Hematopoietic multipotent progenitor cell treated with erythropoietin and hydrocortisone succinate and interleukin-3 and kit ligand, for 6 days (in vitro differentiated cells): ENCODE results near the gene BCL2L11.
A peak's percentile ranks its signal among the peaks of the same experiment; 100 is the strongest.

ENCODE experiments used
- DNase-seq: peaks from one replicate; pipeline ENCODE4 v3.0.0-alpha.2; 2015

BCL2L11 gene

DNA sequence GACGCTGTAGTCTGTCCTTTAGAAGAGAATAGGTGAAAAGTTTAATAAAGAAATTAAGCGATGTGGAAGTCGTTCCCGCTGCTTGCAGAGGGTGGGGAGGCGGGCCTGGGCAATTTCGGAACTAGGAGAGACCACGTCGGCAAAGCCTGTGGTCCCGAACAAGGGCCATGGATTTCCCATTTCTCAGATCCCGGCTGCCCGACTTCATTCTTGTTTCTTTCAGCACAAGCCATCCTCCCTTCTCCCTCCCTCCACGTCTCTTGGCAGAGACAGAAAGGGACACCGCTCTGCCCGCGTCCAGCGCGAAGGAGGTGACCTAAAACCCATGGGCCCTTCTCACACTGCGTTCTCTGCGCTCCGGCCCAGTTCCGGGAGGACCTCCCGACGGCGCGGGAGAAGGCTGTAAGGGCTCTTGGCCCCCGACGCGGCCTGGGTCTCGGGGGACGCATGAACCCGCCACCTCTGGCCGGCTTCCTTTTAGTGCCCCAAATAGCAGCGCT, 2.2 kb upstream of the BCL2L11 start:
- DNase-seq: peak; percentile 37

- DNase-seq: peak; percentile 52
Measured at GRCh38 chr2:111118981-111119821, 1.5 kb upstream of the BCL2L11 start.

- peak; percentile 49 for DNase-seq
Measured at GRCh38 chr2:111119822-111120252, 877 bp upstream of the BCL2L11 start.

- peak; percentile 60 for DNase-seq
Measured at GRCh38 chr2:111121028-111121827, 514 bp downstream of the BCL2L11 start.

DNA sequence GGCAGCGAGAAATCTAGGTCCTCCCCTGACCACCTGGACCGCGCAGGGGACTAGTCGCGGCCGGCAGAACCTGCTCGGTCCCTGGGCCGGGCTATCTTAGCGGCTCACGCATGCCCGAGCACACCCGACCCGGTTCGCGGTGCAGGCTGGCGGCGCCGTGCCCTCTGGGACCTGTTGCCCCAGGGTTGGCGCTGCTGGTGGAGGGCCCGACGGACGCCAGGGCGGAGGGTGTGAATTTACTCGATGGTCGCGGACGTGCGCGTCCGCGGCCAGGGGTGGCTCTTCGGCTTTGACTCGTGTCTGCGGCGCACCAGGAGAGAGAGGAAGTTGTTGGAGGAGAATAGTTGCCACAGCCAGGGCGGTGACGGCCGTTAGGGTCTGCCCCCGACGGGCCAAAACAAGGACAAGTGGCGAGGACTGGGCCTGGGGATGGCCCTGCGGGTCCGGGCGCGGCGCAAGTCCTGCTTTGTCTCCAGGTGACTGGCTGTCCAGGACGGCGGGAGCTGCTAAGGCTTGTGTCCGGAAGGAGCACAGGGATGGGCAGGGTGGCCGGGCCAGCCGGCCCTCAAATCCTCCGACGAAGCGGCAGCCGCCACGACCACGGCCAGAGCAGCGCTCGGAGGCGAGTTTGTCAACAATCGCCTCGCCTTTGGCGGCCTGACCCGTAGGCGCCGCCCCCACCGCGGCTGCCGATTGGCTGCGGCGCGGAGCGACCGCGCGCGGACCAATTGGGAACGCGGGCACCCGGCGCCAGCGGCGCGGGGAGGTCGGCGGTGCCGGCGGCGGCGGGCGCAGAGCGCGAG, 1.3 kb downstream of the BCL2L11 start:
- peak; percentile 92 for DNase-seq

GRCh38 chr2:111122631-111123421, 2.1 kb downstream of the BCL2L11 start:
- DNase-seq: peak; percentile 72

DNA sequence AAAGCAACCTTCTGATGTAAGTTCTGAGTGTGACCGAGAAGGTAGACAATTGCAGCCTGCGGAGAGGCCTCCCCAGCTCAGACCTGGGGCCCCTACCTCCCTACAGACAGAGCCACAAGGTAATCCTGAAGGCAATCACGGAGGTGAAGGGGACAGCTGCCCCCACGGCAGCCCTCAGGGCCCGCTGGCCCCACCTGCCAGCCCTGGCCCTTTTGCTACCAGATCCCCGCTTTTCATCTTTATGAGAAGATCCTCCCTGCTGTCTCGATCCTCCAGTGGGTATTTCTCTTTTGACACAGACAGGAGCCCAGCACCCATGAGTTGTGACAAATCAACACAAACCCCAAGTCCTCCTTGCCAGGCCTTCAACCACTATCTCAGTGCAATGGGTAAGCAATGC, 3.0 kb downstream of the BCL2L11 start:
- no peak for DNase-seq

- DNase-seq: no peak
Measured at GRCh38 chr2:111126581-111126980, 5.9 kb downstream of the BCL2L11 start.

GRCh38 chr2:111127351-111127750, 6.6 kb downstream of the BCL2L11 start:
- DNase-seq: no peak

- no peak for DNase-seq
Measured at GRCh38 chr2:111128096-111128495, 7.4 kb downstream of the BCL2L11 start.

GRCh38 chr2:111133603-111134002, 12.9 kb downstream of the BCL2L11 start:
- peak; percentile 47 for DNase-seq

- DNase-seq: peak; percentile 26
Measured at GRCh38 chr2:111134055-111134454, 13.3 kb downstream of the BCL2L11 start.

DNA sequence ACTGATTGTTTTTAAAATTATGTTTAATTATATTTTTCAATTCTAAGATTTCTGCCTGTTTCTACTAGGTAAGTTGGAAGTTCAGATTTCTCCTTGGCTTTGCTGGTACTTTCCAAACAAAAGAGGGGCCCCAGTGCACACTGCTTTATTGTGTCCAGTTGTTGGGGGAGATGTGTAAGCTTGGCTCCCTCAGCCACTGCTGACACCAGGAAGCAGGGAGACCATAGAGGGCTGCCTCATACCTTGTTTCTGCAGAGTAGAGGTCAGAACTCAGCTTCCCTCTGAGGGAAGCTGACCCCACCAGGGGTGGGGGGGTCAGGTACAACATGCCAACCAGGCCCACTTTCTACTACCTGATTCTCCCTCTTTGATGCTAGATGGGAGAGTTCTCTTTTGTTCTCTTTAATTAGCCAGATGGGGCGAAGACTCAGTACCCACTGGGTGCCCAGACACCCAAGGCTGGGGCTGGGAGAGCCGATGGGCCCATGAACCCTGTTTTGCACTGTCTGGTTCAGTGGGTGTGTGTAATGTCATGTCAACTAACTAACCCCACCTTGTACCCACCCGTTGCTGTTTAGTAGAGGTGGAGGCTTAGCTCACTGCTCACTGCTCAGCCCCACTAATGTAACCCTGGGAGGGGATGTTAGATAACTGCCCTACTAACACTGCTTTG, 14.7 kb downstream of the BCL2L11 start:
- no peak for DNase-seq

- DNase-seq: peak; percentile 73
Measured at GRCh38 chr2:111135910-111136297, 15.2 kb downstream of the BCL2L11 start.

DNA sequence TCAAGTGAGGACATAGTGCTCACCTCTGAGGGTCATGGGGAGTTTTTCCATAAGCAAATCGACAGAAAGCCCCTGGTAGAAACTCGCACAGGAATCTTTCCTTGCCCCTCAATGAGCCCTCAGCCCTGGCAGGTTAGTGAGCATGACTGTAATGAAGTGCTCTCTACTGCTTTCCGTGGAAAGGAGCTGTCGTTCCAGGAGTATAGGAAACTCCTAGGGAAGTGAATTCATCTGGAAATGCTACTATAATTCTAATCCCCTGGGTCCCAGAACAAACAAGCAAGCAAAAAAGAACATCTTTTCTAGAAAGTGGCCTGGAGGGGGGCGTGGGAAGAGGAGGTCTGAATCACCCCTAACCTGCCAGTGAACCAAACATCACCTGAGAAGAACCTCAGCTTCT, 18.1 kb downstream of the BCL2L11 start:
- DNase-seq: no peak

- DNase-seq: no peak
Measured at GRCh38 chr2:111139637-111140317, 19.1 kb downstream of the BCL2L11 start.

- no peak for DNase-seq
Measured at GRCh38 chr2:111140815-111141214, 20.1 kb downstream of the BCL2L11 start.

DNA sequence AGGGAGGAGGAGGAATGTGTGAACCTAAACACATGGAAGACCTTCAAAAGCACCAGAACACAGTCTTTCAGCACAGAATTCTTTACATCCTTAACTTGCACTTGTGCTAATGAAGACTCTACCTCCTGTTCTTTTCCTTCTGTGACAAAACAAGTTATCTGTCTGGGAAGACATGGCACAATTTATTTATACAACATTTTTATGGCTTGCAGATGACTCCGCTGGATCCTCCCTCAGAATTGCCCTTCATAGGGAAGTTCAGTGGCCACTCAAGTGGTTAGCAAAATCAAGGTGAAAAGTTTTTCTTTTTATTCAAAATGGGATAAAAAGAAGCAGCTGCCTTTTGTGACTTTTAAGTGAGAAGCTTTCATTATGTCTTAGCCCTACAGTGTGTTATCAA, 21.4 kb downstream of the BCL2L11 start:
- no peak for DNase-seq

- no peak for DNase-seq
Measured at GRCh38 chr2:111143107-111143842, 22.6 kb downstream of the BCL2L11 start.

- no peak for DNase-seq
Measured at GRCh38 chr2:111143843-111144198, 23.1 kb downstream of the BCL2L11 start.
